ENCODE results near the gene ODC1. TPM values are rescaled to one million over a fixed set of nuclear protein-coding genes. Genes with fewer than 3 reads are reported as not detected.

ODC1 gene
- total and polyA plus RNA-seq, 2 donors (not counting 3 experiments of a cell fraction or from before 2014, with no cell fraction given), result 109 to 132 TPM

DNA sequence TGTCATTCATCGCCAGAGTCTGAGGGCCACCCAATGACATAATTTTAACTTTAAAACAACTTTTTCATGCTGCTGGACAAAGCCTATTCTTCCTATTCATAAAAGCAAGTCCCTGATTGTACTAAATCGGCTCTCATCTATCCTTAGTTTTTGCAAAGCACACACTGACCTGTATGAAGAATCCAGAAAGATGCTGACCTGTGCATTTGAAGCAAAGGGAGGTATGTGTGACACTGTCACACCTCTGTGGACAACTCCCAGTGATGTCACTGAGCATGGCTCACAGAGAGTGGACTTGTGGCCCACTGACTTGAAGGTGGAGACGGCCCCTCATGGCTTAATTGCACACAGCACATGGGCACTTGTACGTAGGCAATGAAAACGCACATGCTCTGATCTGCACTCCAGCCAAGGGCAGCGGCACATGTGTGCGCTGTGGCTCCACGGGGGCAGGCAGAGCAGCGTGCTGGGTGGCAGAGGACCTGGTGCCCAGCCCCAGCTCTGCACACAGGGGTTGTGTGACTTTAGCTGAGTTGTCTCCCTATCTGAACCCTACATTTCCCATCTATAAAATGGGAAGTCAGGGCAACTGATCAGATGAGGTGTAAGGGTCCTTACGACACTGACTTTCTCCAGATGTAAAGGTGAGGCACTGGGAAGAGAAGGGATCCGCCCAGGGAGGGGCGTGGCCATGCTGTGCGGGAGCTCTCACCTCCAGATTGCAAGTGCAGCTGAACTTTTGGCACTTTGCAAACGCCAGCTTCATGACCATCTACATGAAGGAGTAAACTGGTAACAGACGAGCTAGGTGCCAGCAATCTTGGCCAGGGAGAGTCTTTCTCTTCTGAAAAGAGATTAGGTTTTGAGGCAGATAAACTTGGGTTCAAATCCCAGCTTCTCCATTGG lies 14.3 kb upstream of the ODC1 start:
- CTCF ChIA-PET, result no interaction called here
- no peaks in the 10 kb centered on the region for H3K9me3 ChIP-seq (replicated peaks; ENCODE audit: control insufficient read depth, insufficient read depth, low read length)
- H3K4me1 ChIP-seq (ENCODE audit: control insufficient read depth, extremely low read depth, insufficient read depth, low read length), result no peaks in the 10 kb centered on the region
- intact Hi-C loops (cut with micrococcal nuclease), result no loop called here
- TF ChIP-seq JUN (IDR thresholded peaks at IDR 0.05; ENCODE audit: borderline replicate concordance, insufficient read depth, insufficient read length, low read depth) (no peak), POLR2AphosphoS5 (IDR thresholded peaks at IDR 0.05; ENCODE audit: insufficient read depth, low read depth, low read length) (no peak), FOS (IDR thresholded peaks at IDR 0.05; ENCODE audit: borderline replicate concordance, insufficient read depth, low read length) (no peak), GATA2 (IDR thresholded peaks at IDR 0.05; ENCODE audit: insufficient read depth, insufficient read length, low read depth, low read length) (no peak), POLR2A (IDR thresholded peaks at IDR 0.05; ENCODE audit: low read depth, low read length) (no peak), EZH2 (IDR thresholded peaks at IDR 0.05; ENCODE audit: borderline replicate concordance, low read depth, low read length, severe bottlenecking) (no peak), MYC (IDR thresholded peaks at IDR 0.05; ENCODE audit: low read depth, low read length) (no peak)
- TF ChIP-seq, protein P1, sequence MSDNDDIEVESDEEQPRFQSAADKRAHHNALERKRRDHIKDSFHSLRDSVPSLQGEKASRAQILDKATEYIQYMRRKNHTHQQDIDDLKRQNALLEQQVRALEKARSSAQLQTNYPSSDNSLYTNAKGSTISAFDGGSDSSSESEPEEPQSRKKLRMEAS (IDR thresholded peaks at IDR 0.05; ENCODE audit: insufficient read depth, insufficient read length), result no peak
- TF ChIP-seq, protein P2, sequence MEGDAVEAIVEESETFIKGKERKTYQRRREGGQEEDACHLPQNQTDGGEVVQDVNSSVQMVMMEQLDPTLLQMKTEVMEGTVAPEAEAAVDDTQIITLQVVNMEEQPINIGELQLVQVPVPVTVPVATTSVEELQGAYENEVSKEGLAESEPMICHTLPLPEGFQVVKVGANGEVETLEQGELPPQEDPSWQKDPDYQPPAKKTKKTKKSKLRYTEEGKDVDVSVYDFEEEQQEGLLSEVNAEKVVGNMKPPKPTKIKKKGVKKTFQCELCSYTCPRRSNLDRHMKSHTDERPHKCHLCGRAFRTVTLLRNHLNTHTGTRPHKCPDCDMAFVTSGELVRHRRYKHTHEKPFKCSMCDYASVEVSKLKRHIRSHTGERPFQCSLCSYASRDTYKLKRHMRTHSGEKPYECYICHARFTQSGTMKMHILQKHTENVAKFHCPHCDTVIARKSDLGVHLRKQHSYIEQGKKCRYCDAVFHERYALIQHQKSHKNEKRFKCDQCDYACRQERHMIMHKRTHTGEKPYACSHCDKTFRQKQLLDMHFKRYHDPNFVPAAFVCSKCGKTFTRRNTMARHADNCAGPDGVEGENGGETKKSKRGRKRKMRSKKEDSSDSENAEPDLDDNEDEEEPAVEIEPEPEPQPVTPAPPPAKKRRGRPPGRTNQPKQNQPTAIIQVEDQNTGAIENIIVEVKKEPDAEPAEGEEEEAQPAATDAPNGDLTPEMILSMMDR (IDR thresholded peaks at IDR 0.05; ENCODE audit: extremely low read depth in 1 of 2, insufficient read depth in 1 of 2, low read depth in 1 of 2, low read length in 2 of 2), result no peak
- BruUV-seq (replicated peaks), result no TSS peak
- H4K20me1 ChIP-seq (replicated peaks; ENCODE audit: control insufficient read depth, extremely low read depth, insufficient read depth, low read length), result no peaks in the 10 kb centered on the region
- no peak overlapping the region for H3K4me3 ChIP-seq (replicated peaks in 1 of 3; ENCODE audit: insufficient read depth in 1 of 3, low read depth in 1 of 3, low read length in 3 of 3)
- dilution Hi-C loops (cut with MboI; ENCODE audit: extremely low pct_ligation_motif_present, low sequenced_read_pairs), result no loop called here
- H3K36me3 ChIP-seq (ENCODE audit: control insufficient read depth in 2 of 2, extremely low read depth in 1 of 2, insufficient read depth in 2 of 2, low read length in 2 of 2), result no peaks in the 10 kb centered on the region
- FAIRE-seq (no peak), DNase-seq (ENCODE audit: low read depth, low spot score) (no peak)
- H3K27ac ChIP-seq (ENCODE audit: insufficient read depth, low read depth, low read length), result no peak overlapping the region
- H3K9me1 ChIP-seq (replicated peaks; ENCODE audit: control insufficient read depth, extremely low read depth, insufficient read depth, low read length), result no peaks in the 10 kb centered on the region
- H3K79me2 ChIP-seq (ENCODE audit: control insufficient read depth, insufficient read depth, low read length), result no peaks in the 10 kb centered on the region
- no peak overlapping the region for H3K9ac ChIP-seq (replicated peaks; ENCODE audit: extremely low read depth, insufficient read depth, low read length)
- H3K4me2 ChIP-seq (ENCODE audit: insufficient read depth, low read length), result no peak overlapping the region
- H3K27me3 ChIP-seq (ENCODE audit: control insufficient read depth in 2 of 2, insufficient read depth in 2 of 2, low read length in 2 of 2), result peaks cover 0 to 6% of the 10 kb centered on the region in 2 experiments
- POLR2A ChIA-PET, result interaction anchor here (0.5 kb wide), 1 partner anchor 45 kb away, joined by 3 read pairs; no protein-coding TSS in a partner anchor
- no peak overlapping the region for H2AFZ ChIP-seq (ENCODE audit: low read depth, low read length)
